ENCODE data around the gene GPR107.

Gene GPR107

GRCh38 chr9:130114741-130115140 is 61.0 kb downstream of the GPR107 start:
- Histone ChIP-seq H3K27me3 (ENCODE audit: insufficient read depth, low read length) (no peaks in the 10 kb centered on the region), H3K9ac (ENCODE audit: low read length) (no peak overlapping the region), H2AFZ (ENCODE audit: insufficient read depth, low read length, poor library complexity) (no peak overlapping the region), H3K18ac (ENCODE audit: low read length) (no peak overlapping the region), H3K4me3 (ENCODE audit: low read depth, low read length) (no peak overlapping the region), H3K79me2 (ENCODE audit: control insufficient read depth, insufficient read depth, low read length, poor library complexity) (no peaks in the 10 kb centered on the region), H3K23ac (ENCODE audit: low read length) (no peak overlapping the region), H3K4ac (ENCODE audit: low read depth, low read length) (no peak overlapping the region), H4K12ac (ENCODE audit: low read depth, low read length) (no peak overlapping the region), H3K79me1 (ENCODE audit: low read length) (peaks cover 3% of the 10 kb centered on the region), H3K4me2 (ENCODE audit: low read length) (no peak overlapping the region), H3K4me1 (ENCODE audit: control insufficient read depth in 1 of 2, insufficient read depth in 2 of 2, low read length in 2 of 2) (peaks cover 8 to 18% of the 10 kb centered on the region in 2 experiments), H2BK5ac (ENCODE audit: low read depth, low read length, poor library complexity) (no peak overlapping the region), H3K14ac (ENCODE audit: low read length) (no peak overlapping the region), H3K36me3 (ENCODE audit: control insufficient read depth in 1 of 2, insufficient read depth in 2 of 2, low read length in 2 of 2) (peaks cover 25 to 34% of the 10 kb centered on the region in 2 experiments), H2AK5ac (ENCODE audit: low read length) (no peak overlapping the region), H2BK12ac (ENCODE audit: low read length) (no peak overlapping the region), H3K27ac (ENCODE audit: low read depth, low read length) (no peak overlapping the region), H4K8ac (ENCODE audit: low read depth, low read length) (no peak overlapping the region), H2BK120ac (ENCODE audit: insufficient read depth, low read length, poor library complexity) (no peak overlapping the region), H4K91ac (ENCODE audit: low read depth, low read length) (no peak overlapping the region), H3K9me3 (ENCODE audit: insufficient read depth, low read depth, low read length) (no peaks in the 10 kb centered on the region)
- DNase-seq = no peak

GRCh38 chr9:130116346-130116745 is 62.6 kb downstream of the GPR107 start:
- Histone ChIP-seq H3K9me3 (ENCODE audit: insufficient read depth, low read depth, low read length) (no peaks in the 10 kb centered on the region), H3K4me3 (ENCODE audit: low read depth, low read length) (no peak overlapping the region), H3K23ac (ENCODE audit: low read length) (no peak overlapping the region), H2AK5ac (ENCODE audit: low read length) (no peak overlapping the region), H3K9ac (ENCODE audit: low read length) (no peak overlapping the region), H4K91ac (ENCODE audit: low read depth, low read length) (no peak overlapping the region), H3K18ac (ENCODE audit: low read length) (no peak overlapping the region), H3K79me1 (ENCODE audit: low read length) (peaks cover 3% of the 10 kb centered on the region), H3K4ac (ENCODE audit: low read depth, low read length) (no peak overlapping the region), H3K4me2 (ENCODE audit: low read length) (no peak overlapping the region), H2AFZ (ENCODE audit: insufficient read depth, low read length, poor library complexity) (no peak overlapping the region), H3K4me1 (ENCODE audit: control insufficient read depth in 1 of 2, insufficient read depth in 2 of 2, low read length in 2 of 2) (peaks cover 8 to 15% of the 10 kb centered on the region in 2 experiments), H3K27me3 (ENCODE audit: insufficient read depth, low read length) (no peaks in the 10 kb centered on the region), H3K36me3 (ENCODE audit: control insufficient read depth in 1 of 2, insufficient read depth in 2 of 2, low read length in 2 of 2) (peaks cover 31 to 36% of the 10 kb centered on the region in 2 experiments), H2BK5ac (ENCODE audit: low read depth, low read length, poor library complexity) (no peak overlapping the region), H2BK120ac (ENCODE audit: insufficient read depth, low read length, poor library complexity) (no peak overlapping the region), H4K12ac (ENCODE audit: low read depth, low read length) (no peak overlapping the region), H4K8ac (ENCODE audit: low read depth, low read length) (no peak overlapping the region), H2BK12ac (ENCODE audit: low read length) (no peak overlapping the region), H3K14ac (ENCODE audit: low read length) (no peak overlapping the region), H3K27ac (ENCODE audit: low read depth, low read length) (no peak overlapping the region), H3K79me2 (ENCODE audit: control insufficient read depth, insufficient read depth, low read length, poor library complexity) (no peaks in the 10 kb centered on the region)
- no CpG with 5 or more reads among the region's 9 CpGs for WGBS (ENCODE audit: extremely low coverage, insufficient coverage, insufficient read length)
- no peak for DNase-seq

GRCh38 chr9:130117376-130117775 is 63.7 kb downstream of the GPR107 start:
- no CpG with 5 or more reads among the region's 9 CpGs for WGBS (ENCODE audit: extremely low coverage, insufficient coverage, insufficient read length)
- H4K91ac ChIP-seq (ENCODE audit: low read depth, low read length) = no peak overlapping the region
- no peaks in the 10 kb centered on the region for H3K79me2 ChIP-seq (ENCODE audit: control insufficient read depth, insufficient read depth, low read length, poor library complexity)
- H3K14ac ChIP-seq (ENCODE audit: low read length) = no peak overlapping the region
- no peaks in the 10 kb centered on the region for H3K9me3 ChIP-seq (ENCODE audit: insufficient read depth, low read depth, low read length)
- no peak for DNase-seq
- no peak overlapping the region for H3K4me3 ChIP-seq (ENCODE audit: low read depth, low read length)
- no peak overlapping the region for H3K4ac ChIP-seq (ENCODE audit: low read depth, low read length)
- H4K12ac ChIP-seq (ENCODE audit: low read depth, low read length) = no peak overlapping the region
- H3K36me3 ChIP-seq (ENCODE audit: control insufficient read depth in 1 of 2, insufficient read depth in 2 of 2, low read length in 2 of 2) = peaks cover 28 to 36% of the 10 kb centered on the region in 2 experiments
- H3K4me1 ChIP-seq (ENCODE audit: control insufficient read depth in 1 of 2, insufficient read depth in 2 of 2, low read length in 2 of 2) = peaks cover 8 to 15% of the 10 kb centered on the region in 2 experiments
- H3K9ac ChIP-seq (ENCODE audit: low read length) = no peak overlapping the region
- no peak overlapping the region for H3K27ac ChIP-seq (ENCODE audit: low read depth, low read length)
- no peak overlapping the region for H3K4me2 ChIP-seq (ENCODE audit: low read length)
- H3K79me1 ChIP-seq (ENCODE audit: low read length) = peaks cover 3% of the 10 kb centered on the region
- H3K18ac ChIP-seq (ENCODE audit: low read length) = no peak overlapping the region
- no peak overlapping the region for H2BK120ac ChIP-seq (ENCODE audit: insufficient read depth, low read length, poor library complexity)
- H2AK5ac ChIP-seq (ENCODE audit: low read length) = no peak overlapping the region
- no peak overlapping the region for H2AFZ ChIP-seq (ENCODE audit: insufficient read depth, low read length, poor library complexity)
- no peaks in the 10 kb centered on the region for H3K27me3 ChIP-seq (ENCODE audit: insufficient read depth, low read length)
- no peak overlapping the region for H2BK12ac ChIP-seq (ENCODE audit: low read length)
- no peak overlapping the region for H3K23ac ChIP-seq (ENCODE audit: low read length)
- H4K8ac ChIP-seq (ENCODE audit: low read depth, low read length) = no peak overlapping the region
- H2BK5ac ChIP-seq (ENCODE audit: low read depth, low read length, poor library complexity) = no peak overlapping the region

GRCh38 chr9:130117816-130118632 is 64.3 kb downstream of the GPR107 start:
- WGBS (ENCODE audit: extremely low coverage, insufficient coverage, insufficient read length) = no CpG with 5 or more reads among the region's 11 CpGs
- H4K91ac ChIP-seq (ENCODE audit: low read depth, low read length) = no peak overlapping the region
- DNase-seq = no peak

More at GRCh38 chr9:130117816-130118632, 64.3 kb downstream of the GPR107 start:
- no peak overlapping the region for H3K4ac ChIP-seq (ENCODE audit: low read depth, low read length)
- H3K4me1 ChIP-seq (ENCODE audit: control insufficient read depth in 1 of 2, insufficient read depth in 2 of 2, low read length in 2 of 2) = peaks cover 8 to 15% of the 10 kb centered on the region in 2 experiments
- H3K4me3 ChIP-seq (ENCODE audit: low read depth, low read length) = no peak overlapping the region
- no peak overlapping the region for H3K4me2 ChIP-seq (ENCODE audit: low read length)
- no peaks in the 10 kb centered on the region for H3K27me3 ChIP-seq (ENCODE audit: insufficient read depth, low read length)
- no peak overlapping the region for H2AK5ac ChIP-seq (ENCODE audit: low read length)
- no peak overlapping the region for H3K27ac ChIP-seq (ENCODE audit: low read depth, low read length)
- no peaks in the 10 kb centered on the region for H3K79me2 ChIP-seq (ENCODE audit: control insufficient read depth, insufficient read depth, low read length, poor library complexity)
- peaks cover 3% of the 10 kb centered on the region for H3K79me1 ChIP-seq (ENCODE audit: low read length)
- H3K23ac ChIP-seq (ENCODE audit: low read length) = no peak overlapping the region
- H2AFZ ChIP-seq (ENCODE audit: insufficient read depth, low read length, poor library complexity) = no peak overlapping the region
- H2BK120ac ChIP-seq (ENCODE audit: insufficient read depth, low read length, poor library complexity) = no peak overlapping the region
- H4K12ac ChIP-seq (ENCODE audit: low read depth, low read length) = peak overlapping the region; percentile 31
- H3K9ac ChIP-seq (ENCODE audit: low read length) = no peak overlapping the region
- H4K8ac ChIP-seq (ENCODE audit: low read depth, low read length) = peak overlapping the region; percentile 35
- H3K18ac ChIP-seq (ENCODE audit: low read length) = no peak overlapping the region
- H2BK12ac ChIP-seq (ENCODE audit: low read length) = peak overlapping the region; percentile 52
- H2BK5ac ChIP-seq (ENCODE audit: low read depth, low read length, poor library complexity) = peak overlapping the region; percentile 34
- no peaks in the 10 kb centered on the region for H3K9me3 ChIP-seq (ENCODE audit: insufficient read depth, low read depth, low read length)
- peaks cover 31 to 40% of the 10 kb centered on the region in 2 experiments for H3K36me3 ChIP-seq (ENCODE audit: control insufficient read depth in 1 of 2, insufficient read depth in 2 of 2, low read length in 2 of 2)
- H3K14ac ChIP-seq (ENCODE audit: low read length) = peak overlapping the region; percentile 13

Measured in trophoblast cell (in vitro differentiated cells and primary cell).